GM18868 (cell line): Measurements from ENCODE around the gene MTSS2.

Experiments used
- ATAC-seq: cut with Tn5 transposase; IDR thresholded peaks from one replicate; pipeline ENCODE4 v1.9.1; 2021; ENCODE audit warnings: mild to moderate bottlenecking, moderate library complexity; ENCODE audit not compliant: unreplicated experiment

The MTSS2 gene

GRCh38 chr16:70685938-70686375, at the start of gene MTSS2:
Gene MTSS2, minus strand, starts transcription at chr16:70686053. Its CDS starts 262 bp downstream, at chr16:70685791.
- no peak for ATAC-seq

GRCh38 chr16:70735141-70735979, 49.5 kb upstream of the MTSS2 start:
- ATAC-seq: no peak

GRCh38 chr16:70734522-70735095, 48.8 kb upstream of the MTSS2 start:
- ATAC-seq: no peak

GRCh38 chr16:70730944-70731343, 45.1 kb upstream of the MTSS2 start:
- ATAC-seq: no peak

- no peak for ATAC-seq
These were observed 44.2 kb upstream of the MTSS2 start for GRCh38 chr16:70730031-70730430.

GRCh38 chr16:70729292-70729691, 43.4 kb upstream of the MTSS2 start:
- ATAC-seq: no peak

- no peak for ATAC-seq
These were observed 42.3 kb upstream of the MTSS2 start for GRCh38 chr16:70728150-70728549.

GRCh38 chr16:70726892-70727361, 41.1 kb upstream of the MTSS2 start:
- ATAC-seq: no peak

- ATAC-seq: no peak
These were observed 40.3 kb upstream of the MTSS2 start for GRCh38 chr16:70725912-70726828.

GRCh38 chr16:70725024-70725911, 39.4 kb upstream of the MTSS2 start:
- ATAC-seq: no peak

- ATAC-seq: no peak
These were observed 38.5 kb upstream of the MTSS2 start for GRCh38 chr16:70724146-70725023.

GRCh38 chr16:70723740-70724145, 37.9 kb upstream of the MTSS2 start:
- no peak for ATAC-seq

- ATAC-seq: no peak
These were observed 35.5 kb upstream of the MTSS2 start for GRCh38 chr16:70721202-70721963.

GRCh38 chr16:70720425-70721201, 34.8 kb upstream of the MTSS2 start:
- ATAC-seq: no peak

GRCh38 chr16:70717065-70717464, 31.2 kb upstream of the MTSS2 start:
- no peak for ATAC-seq

GRCh38 chr16:70715860-70716357, 30.1 kb upstream of the MTSS2 start:
- no peak for ATAC-seq

- ATAC-seq: no peak
These were observed 29.4 kb upstream of the MTSS2 start for GRCh38 chr16:70715055-70715858.
